HG03064 (cell line): Measurements from ENCODE around the gene RNU4-1.
"Not testable (repeated sequence)": the region's sequence is repeated elsewhere in the genome, so short reads cannot be mapped to it uniquely, and the experiment has no call there.

Source experiments
- ATAC-seq: cut with Tn5 transposase; IDR thresholded peaks from one replicate; pipeline ENCODE4 v1.9.1; 2021; ENCODE audit warnings: low read depth; ENCODE audit not compliant: unreplicated experiment

The RNU4-1 gene

DNA sequence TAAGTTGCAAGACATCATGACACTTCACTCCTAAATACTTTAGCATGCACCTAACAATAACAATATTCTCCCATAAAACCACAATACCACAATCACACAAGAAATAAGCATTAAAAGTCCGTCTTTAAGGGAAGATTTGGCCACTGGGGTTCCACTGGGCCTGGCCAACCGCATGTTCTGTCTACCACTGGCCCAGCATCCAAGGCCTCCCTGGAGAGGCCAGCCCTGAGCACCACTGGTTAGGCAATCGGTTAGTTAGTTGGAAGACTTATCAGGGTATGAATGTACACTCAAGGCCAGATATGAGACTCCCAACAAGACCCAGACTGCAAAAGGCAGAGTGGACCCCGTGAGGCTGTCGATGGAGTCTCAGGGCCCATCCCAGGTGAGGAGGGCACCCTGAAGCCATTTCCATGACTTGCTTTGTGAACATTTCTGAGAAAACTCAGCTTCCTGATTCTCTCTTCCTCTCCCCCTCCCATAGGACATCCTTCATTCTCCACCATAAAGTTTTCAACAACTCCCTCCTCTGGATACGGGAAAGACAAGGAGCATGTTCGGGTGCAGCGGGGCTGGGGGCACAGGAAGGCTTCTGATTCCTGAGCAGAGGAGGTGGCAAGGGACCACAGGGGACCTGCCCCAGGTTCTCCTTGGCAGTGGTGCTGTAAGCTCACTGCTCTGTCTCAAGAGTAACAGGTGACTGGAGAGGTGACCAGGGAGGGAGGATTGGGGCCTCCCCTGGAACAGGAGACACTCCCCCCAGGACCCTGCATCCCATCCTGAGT, 33.4 kb downstream of the RNU4-1 start:
- no peak for ATAC-seq

DNA sequence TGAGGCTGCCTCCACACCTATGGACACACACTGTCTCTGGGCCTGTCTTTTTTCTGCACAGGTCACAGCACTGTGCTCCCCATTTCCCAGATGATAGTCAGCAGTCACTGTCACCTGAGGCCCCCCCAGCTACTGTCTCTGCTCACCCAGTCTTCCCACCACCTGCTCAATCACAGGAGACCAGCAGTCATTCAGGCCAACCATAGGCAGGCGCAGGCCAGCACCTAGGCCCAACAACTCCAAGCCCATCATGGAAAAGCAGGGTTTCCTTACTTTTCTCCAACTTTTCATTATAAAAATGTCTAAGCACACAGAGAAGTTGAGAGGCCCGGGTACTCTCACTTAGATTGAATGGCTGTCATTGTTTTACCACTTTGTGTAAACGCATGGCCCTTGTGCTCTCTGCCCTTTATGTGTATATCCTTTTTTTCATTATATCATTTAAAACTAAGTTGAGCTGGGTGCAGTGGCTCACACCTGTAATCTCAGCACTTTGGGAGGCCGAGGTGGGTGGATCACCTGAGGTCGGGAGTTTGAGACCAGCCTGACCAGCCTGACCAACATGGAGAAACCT, 34.6 kb downstream of the RNU4-1 start:
- ATAC-seq: no peak

DNA sequence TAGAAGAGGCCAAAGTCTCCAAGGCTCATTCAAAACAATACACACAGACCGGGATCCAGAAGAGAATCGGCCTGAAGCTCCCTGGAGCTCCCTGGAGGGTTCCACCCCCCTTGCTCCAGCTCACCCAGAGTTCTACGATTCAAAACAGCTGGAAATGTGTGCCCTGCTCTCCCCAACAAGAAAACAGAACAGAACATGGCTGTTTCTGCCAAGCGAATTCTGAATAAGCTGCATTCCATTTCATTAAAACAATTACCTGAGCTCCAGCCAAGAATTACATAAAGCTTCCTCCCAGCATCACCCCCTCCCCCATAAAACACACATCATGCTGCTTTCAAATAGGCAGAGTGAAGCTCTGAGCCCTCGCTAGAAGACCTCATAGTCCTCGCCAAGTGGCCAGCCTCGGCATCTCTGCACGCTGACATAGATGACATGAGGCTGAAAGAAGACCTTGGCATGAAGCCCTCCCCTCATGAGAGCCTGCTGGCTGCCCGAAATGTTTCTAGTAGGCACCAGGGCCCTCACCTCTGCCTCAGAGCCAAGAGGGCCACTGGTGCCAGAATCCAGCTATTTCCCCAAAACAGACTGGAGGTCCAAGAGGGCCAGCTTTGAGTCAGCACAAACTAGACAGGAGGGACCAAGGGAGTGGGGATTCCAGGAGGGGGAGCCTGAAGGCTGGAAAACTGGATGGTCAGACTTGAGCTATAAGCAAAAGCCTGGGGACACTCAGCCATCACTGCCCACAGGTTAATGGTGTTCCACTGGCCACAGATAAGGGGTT, 35.8 kb downstream of the RNU4-1 start:
- ATAC-seq: no peak

DNA sequence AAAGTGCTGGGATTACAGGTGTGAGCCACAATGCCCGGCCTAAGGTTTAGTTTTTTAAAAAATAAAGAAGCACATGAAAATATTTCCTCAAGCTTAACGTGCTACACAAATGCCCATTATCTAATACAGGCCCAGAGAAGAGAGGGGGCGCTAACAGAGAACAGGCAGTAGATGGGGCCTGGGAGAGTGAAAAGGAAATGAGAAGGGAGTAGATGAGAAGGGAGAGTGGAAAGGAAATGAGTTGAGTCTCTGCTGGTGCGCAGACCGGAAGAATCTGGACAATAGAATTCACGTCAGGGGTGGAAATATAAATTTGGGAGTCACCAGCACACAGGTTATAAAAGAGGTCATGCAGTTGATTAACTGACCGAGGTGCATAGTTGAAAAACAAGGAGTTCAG, 38.2 kb downstream of the RNU4-1 start:
- ATAC-seq: no peak

DNA sequence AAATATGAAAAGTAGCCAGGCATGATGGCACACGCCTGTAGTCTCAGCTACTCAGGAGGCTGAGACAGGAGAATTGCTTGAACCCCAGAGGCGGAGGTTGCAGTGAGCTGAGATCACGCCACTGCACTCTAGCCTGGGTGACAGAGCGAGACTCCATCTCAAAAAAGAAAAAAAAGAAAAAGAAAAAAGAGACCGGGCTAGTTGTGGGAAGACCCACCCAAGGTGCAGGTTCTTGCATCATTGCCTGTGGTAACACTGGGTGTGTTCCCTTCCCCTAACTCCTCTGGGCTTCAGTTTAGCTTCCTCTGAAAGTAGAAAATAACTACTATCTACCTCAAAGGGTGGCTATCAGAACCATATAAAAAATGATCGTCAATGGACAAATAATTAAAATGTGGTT, 39.7 kb downstream of the RNU4-1 start:
- not testable (repeated sequence) for ATAC-seq

DNA sequence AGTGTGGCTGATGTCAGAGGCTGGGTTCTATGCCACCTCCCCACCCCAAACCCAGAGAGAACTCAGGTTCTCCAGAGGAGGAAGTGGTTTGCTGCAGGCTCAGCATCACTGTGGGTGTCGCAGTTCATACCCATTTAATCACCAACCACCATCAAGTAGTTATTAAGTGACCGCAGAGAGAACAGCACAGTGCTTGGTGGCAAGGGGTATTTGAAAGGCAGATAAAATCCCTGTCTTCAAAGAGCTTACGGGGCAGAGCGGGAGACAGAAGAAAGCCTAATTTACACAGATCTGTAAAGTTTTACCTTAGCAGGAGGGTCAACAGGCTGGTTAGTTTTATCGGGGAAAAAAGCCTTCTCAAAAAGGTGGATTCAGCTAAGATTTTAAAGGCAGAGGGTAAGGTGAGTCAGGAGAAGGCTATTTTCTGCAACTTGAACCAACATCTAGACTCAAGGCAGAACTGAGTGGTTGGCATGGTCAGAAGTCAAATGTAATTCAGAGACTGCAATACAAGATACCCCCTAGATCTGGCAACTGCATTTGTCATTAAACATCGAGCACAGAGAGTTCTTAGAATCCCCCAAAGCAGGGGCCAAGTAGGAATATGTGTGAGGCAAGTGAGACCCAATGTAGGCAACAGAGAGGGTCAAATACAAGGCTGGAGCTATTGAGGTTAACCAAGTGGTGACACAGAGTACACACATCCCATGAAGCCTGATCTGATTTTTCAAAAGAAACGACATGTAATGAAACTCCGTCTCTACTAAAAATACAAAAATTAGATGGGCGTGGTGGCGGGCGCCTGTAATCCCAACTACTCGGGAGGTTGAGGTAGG, 40.7 kb downstream of the RNU4-1 start:
- no peak for ATAC-seq

DNA sequence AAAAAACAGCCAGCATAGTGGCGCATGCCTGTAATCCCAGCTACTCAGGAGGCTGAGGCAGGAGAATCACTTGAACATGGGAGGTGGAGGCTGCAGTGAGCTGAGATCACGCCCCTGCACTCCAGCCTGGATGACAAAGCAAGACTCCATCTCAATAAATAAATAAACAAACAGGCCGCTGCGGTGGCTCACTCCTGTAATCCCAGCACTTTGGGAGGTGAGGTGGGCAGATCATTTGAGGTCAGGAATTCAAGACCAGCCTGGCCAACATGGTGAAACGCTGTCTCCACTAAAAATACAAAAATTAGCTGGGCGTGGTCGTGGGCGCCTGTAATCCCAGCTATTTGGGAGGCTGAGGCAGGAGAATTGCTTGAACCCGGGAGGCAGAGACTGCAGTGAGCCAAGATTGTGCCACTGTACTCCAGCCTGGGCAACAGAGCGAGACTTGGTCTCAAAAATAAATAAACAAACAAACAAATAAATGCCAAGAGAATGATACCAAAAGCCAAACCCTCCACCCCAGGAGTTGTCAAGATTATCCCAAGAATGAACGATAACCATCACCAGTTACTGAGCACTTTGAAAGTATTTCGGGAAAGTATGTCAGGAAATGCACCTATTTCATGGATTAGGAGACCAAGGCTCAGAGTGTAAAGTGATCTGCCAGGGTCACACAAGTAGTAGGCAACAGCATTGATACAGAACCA, 41.5 kb downstream of the RNU4-1 start:
- ATAC-seq: not testable (repeated sequence)

DNA sequence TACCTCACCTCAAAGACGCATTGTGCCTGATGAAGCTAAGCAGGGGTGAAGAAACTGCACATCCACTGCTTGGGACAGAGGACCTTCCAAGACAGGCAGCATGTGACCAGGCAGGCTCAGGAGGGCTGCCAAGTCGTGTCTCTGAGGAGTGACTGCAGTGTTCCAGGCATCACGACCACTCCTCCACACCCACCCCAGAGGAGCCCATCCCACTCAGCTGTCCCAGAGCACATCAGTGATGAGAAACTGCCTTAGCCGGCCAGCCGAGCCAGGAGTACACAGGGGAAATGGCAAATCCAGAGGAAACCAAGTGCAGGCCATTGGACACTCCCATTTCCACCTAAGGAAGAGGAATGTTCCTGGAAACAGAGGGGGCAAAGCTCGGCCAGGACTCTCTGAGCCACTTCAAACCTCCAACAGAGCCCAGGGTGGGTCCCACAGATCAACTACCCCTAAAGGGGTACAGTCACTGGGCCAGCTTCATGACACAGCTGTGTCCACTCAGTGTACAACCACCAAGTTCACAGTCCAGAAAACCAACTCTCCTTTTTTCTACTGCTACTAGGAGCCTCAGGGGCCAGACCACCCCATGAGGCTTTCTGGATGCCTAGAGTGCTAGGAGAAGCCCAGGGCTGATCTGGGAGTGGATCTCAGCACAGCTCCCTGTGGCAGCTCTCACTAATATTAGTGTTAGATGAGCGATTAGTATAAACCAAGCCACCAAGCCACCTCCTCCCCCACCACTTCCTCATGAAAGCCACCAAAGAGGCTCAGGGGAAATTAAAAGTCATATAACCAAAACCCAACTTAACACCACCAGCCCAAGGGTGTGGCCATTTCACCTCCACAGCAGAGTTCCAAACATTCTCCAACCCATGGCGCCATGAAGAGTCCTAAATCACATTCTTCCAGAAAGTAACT, 42.9 kb downstream of the RNU4-1 start:
- no peak for ATAC-seq

DNA sequence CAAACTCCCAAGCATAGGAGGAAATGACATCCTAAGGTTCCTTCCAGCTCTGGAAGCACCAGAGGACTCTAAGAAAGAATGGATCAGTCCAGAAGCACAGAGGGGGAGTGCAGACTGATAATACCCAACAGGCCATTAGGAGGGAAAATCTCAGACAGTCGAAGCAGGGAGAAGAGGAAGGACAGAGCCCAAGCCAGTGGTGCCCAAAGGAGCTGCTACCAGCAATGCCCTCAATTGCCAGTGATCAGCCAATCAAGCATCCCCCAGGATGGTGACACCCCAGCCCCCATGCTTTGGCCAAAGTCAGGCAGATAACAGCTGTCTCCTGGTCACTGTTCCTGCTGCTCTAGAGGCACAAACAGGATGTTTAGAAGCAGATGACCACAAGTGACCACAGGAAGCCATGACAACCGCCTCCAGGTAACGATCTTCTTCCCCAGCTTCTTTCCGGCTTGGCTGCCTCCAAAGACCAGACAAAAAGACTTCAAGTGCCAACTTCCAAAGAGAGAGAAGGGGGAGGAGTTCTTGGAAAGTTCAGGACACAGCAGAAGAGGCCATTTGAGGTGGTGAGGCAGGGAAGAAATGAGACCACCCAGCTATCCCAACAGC, 43.7 kb downstream of the RNU4-1 start:
- ATAC-seq: no peak

DNA sequence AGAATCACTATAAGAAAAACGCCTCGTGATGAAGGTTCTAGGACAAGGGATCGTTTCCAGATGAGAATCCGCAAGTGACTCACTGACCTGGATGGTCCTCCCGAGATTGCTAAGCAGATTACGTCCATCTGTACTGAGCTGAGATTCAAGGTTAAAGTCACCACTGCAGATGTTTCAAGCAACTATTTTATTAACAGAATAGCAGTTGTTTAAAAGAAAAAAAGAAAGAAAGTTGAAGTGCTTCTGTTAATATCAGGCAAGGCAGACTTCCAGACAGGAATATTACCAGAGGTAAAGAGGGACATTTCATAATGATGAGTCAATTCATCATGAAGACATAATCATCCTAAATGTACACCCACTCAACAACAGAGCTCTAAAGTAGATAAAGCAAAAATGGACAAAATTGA, 45.4 kb downstream of the RNU4-1 start:
- no peak for ATAC-seq

DNA sequence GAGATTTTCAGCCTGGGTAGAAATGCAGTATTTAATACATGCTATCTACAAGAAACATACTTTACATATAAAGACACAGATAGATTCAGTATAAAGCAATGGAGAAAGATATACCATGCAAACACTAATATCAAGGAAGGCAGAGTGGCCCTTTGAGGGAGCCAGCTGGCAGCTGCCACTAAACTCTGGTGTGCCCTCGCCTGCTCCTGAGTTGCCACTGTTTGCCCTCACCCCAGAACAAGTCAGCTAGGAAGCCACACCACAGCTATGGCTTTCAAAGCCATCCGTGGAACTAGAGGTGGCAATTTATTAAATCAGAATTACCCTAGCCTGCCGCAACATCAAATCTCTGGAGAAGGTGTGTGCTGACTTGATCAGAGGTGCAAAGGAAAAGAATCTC, 45.9 kb downstream of the RNU4-1 start:
- no peak for ATAC-seq

DNA sequence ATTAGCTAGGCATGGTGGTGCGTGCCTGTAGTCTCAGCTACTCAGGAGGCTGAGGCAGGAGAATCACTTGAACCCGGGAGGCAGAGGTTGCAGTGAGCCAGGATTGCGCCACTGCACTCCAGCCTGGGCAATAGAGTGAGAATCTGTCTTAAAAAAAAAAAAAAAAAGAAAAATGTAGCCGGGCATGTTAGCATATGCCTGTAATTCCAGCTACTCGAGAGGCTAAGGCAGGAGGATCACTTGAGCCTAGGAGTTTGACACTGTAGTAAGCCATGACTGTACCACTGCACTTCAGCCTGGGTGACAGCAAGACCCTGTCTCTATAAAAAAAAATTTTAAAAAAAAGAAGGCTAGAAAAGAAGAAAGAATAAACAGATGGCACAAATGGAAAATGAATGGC, 46.3 kb downstream of the RNU4-1 start:
- ATAC-seq: not testable (repeated sequence)
